Glutamatergic neuron (in vitro differentiated cells): ENCODE results near the gene NR2C1. TPM values are rescaled to one million over a fixed set of nuclear protein-coding genes. Genes with fewer than 3 reads are reported as not detected.

Experiments
- DNase-seq: peaks from one replicate; pipeline ENCODE4 v3.0.0; 2022
- H3K27ac Mint-ChIP-seq: one replicate; pipeline ENCODE4 v1.8.0; 2020; ENCODE audit warnings: mild to moderate bottlenecking, mixed read lengths, inconsistent platforms; ENCODE audit not compliant: unreplicated experiment
- H3K27me3 Mint-ChIP-seq: one replicate; pipeline ENCODE4 v1.8.0; 2020; ENCODE audit warnings: mild to moderate bottlenecking, moderate library complexity, mixed read lengths, inconsistent platforms; ENCODE audit not compliant: unreplicated experiment
- H3K36me3 Mint-ChIP-seq: one replicate; pipeline ENCODE4 v1.8.0; 2020; ENCODE audit warnings: mild to moderate bottlenecking, mixed read lengths, inconsistent platforms; ENCODE audit not compliant: unreplicated experiment
- H3K4me1 Mint-ChIP-seq: one replicate; pipeline ENCODE4 v1.8.0; 2020; ENCODE audit warnings: mild to moderate bottlenecking, low read depth, mixed read lengths, inconsistent platforms; ENCODE audit not compliant: unreplicated experiment
- H3K4me3 Mint-ChIP-seq: one replicate; pipeline ENCODE4 v1.8.0; 2020; ENCODE audit warnings: mild to moderate bottlenecking, mixed read lengths, inconsistent platforms; ENCODE audit not compliant: unreplicated experiment
- H3K9me3 Mint-ChIP-seq: one replicate; pipeline ENCODE4 v1.8.0; 2020; ENCODE audit warnings: mild to moderate bottlenecking, moderate library complexity, mixed read lengths, inconsistent platforms; ENCODE audit not compliant: unreplicated experiment
- total RNA-seq: library from RNA; stranded (reverse); fragmentation: NEBNext Ultra II Directional; extraction: Animal tissue kit (Norgen Biotek cat#: 25700); gene quantifications from one replicate; pipeline ENCODE4 v1.2.1, GENCODE V29; 2021; ENCODE audit not compliant: unreplicated experiment
- TF ChIP-seq, protein P1 (sequence below): fragments of 200-600 bp; sonication (generic); IDR thresholded peaks from one replicate; pipeline ENCODE4 v1.5.0; 2021; ENCODE audit not compliant: partially characterized antibody, unreplicated experiment

The NR2C1 gene
- total RNA-seq, 1 donor from 2014 or later, result 63.8 TPM

DNA sequence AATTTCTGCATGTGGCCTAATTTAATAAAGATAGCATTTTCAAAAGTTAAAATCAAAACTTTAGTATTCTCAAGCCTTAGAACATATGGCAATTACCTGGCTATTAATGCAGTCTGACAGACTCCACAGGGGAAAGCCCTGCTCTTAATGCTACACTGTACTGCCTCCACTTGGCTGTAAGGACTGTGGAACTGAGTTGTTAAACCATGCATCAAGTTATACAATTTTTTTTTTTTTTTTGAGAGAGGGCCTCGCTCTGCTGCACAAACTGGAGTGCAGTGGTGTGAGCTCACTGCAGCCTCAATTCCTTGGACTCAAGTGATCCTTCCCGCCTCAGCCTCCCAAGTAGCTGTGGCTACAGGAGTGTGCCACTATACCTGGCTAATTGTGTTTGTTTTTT, 50.9 kb downstream of the NR2C1 start:
- Mint-ChIP-seq H3K9me3 (peaks cover 3% of the 10 kb centered on the region), H3K4me3 (no peak overlapping the region), H3K36me3 (no peaks in the 10 kb centered on the region), H3K27me3 (no peaks in the 10 kb centered on the region), H3K4me1 (no peaks in the 10 kb centered on the region), H3K27ac (no peak overlapping the region)
- no peak for DNase-seq
- TF ChIP-seq, protein P1, sequence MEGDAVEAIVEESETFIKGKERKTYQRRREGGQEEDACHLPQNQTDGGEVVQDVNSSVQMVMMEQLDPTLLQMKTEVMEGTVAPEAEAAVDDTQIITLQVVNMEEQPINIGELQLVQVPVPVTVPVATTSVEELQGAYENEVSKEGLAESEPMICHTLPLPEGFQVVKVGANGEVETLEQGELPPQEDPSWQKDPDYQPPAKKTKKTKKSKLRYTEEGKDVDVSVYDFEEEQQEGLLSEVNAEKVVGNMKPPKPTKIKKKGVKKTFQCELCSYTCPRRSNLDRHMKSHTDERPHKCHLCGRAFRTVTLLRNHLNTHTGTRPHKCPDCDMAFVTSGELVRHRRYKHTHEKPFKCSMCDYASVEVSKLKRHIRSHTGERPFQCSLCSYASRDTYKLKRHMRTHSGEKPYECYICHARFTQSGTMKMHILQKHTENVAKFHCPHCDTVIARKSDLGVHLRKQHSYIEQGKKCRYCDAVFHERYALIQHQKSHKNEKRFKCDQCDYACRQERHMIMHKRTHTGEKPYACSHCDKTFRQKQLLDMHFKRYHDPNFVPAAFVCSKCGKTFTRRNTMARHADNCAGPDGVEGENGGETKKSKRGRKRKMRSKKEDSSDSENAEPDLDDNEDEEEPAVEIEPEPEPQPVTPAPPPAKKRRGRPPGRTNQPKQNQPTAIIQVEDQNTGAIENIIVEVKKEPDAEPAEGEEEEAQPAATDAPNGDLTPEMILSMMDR, result no peak

DNA sequence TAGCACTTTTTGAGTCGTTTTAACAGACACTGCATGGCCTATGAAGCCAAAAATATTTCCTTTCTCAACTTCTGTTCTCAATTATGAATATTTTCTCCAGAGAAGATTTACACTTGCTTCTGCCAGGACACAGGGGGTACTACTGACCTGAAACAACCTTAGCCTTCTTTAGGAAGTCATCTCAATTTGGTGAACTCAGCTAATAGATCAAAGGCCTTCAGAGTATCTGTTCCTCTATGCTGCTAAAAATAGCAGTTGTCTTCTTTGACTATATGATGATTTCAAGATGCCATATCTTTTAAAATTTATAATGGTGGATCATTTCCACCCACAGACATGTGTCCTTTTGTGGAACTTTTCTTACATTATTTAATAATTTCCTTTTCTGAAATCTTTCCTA, 55.9 kb downstream of the NR2C1 start:
- no peak for DNase-seq
- TF ChIP-seq, protein P1, result no peak
- Mint-ChIP-seq H3K27me3 (no peaks in the 10 kb centered on the region), H3K27ac (no peak overlapping the region), H3K4me3 (no peak overlapping the region), H3K9me3 (peaks cover 3% of the 10 kb centered on the region), H3K36me3 (peaks cover 5% of the 10 kb centered on the region), H3K4me1 (no peaks in the 10 kb centered on the region)

DNA sequence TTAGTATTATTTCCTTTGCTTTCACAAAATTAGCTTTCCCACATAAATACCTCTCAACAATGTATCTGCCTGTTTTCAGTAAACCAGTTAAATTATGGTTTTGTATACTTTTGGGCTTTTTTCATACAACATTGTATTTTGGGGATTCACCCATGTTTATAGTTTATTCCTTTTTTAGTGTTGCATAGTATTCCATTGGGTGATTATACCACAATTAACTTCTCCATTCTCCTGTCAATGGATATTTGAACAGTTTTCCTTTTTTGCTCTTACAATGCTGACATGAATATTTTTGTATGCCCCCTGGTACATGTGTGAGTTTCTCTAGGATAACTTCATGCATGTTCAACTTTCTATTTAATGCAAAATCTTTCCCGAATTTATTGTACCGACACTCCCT, 57.3 kb downstream of the NR2C1 start:
- no peaks in the 10 kb centered on the region for H3K4me1 Mint-ChIP-seq
- peaks cover 3% of the 10 kb centered on the region for H3K9me3 Mint-ChIP-seq
- no peak overlapping the region for H3K4me3 Mint-ChIP-seq

DNA sequence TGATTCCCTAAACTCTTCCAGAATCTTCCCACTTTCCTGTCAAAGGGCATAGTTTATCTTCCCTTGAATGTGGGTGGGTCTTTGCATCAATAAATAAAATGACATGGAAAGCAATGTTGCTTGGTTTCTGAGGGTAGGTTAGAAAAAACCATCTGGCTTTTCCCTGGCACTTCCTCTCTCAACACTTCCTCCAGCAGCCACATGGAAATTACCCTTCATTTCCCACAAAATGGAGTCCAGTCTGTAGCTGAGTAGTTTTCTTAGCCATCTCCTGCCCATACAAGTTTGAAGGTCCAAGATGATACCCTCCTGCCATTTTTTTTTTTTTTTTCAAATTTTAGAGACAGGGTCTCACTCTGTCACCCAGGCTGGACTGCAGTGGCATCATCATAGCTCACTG, 58.9 kb downstream of the NR2C1 start:
- H3K27ac Mint-ChIP-seq, result no peak overlapping the region
- H3K9me3 Mint-ChIP-seq, result peaks cover under 1% of the 10 kb centered on the region
- peaks cover 5% of the 10 kb centered on the region for H3K36me3 Mint-ChIP-seq
- no peaks in the 10 kb centered on the region for H3K27me3 Mint-ChIP-seq
- no peak overlapping the region for H3K4me3 Mint-ChIP-seq
- H3K4me1 Mint-ChIP-seq, result no peaks in the 10 kb centered on the region
- TF ChIP-seq, protein P1, result no peak
- no peak for DNase-seq

More for the DNA sequence above, 57.3 kb downstream of the NR2C1 start:
- H3K36me3 Mint-ChIP-seq, result peaks cover 5% of the 10 kb centered on the region
- H3K27ac Mint-ChIP-seq, result no peak overlapping the region
- DNase-seq, result no peak
- no peaks in the 10 kb centered on the region for H3K27me3 Mint-ChIP-seq
- TF ChIP-seq, protein P1, result no peak

DNA sequence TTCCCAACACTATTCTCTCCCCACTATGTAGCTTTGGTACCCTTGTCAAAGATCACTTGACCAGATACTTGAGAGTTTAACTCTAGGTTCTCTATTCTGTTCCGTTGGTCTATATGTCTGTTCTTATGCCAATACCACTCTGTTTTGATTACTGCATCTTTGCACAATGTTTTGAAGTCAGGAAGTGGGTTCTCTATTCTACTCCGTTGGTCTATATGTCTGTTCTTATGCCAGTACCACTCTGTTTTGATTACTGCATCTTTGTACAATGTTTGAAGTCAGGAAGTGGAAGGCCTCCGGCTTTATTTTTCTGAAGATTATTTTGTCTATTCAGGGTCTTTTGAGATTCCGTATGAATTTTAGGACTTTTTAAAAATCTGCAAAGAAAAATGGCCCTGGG, 67.2 kb downstream of the NR2C1 start:
- Mint-ChIP-seq H3K27me3 (no peaks in the 10 kb centered on the region), H3K9me3 (peaks cover 7% of the 10 kb centered on the region), H3K27ac (no peak overlapping the region), H3K36me3 (no peaks in the 10 kb centered on the region), H3K4me3 (no peak overlapping the region), H3K4me1 (peaks cover 4% of the 10 kb centered on the region)
- TF ChIP-seq, protein P1, result no peak
- no peak for DNase-seq
